Measurements from ENCODE around the gene B3GALT2. TPM values are rescaled to one million over a fixed set of nuclear protein-coding genes. Genes with fewer than 3 reads are reported as not detected.

B3GALT2 gene
- total and polyA plus RNA-seq, 2 of the 4 experiments (the other 2 are of a cell fraction) = 1.8 to 4.5 TPM

DNA sequence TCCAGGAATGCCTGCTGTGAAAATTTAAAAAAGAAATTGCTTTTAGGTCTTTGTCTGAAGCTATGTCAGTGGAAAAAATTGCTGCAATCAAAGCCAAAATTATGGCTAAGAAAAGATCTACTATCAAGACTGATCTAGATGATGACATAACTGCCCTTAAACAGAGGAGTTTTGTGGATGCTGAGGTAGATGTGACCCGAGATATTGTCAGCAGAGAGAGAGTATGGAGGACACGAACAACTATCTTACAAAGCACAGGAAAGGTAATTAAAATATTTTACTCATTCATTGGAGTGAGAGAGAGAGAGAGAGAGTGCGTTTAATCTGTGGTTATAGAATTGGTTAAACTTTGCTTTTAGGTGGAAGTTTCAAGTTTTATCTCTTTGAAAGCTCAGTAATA, 44.6 kb downstream of the B3GALT2 start:
- DNase-seq (no peak), ATAC-seq (ENCODE audit: low read depth) (no peak)
- dilution Hi-C loops (cut with HindIII; ENCODE audit: low sequenced_read_pairs, unreplicated experiment) = no loop called here
- POLR2A ChIA-PET (ENCODE audit: unreplicated experiment) = no interaction called here
- Histone ChIP-seq H3K36me3 (ENCODE audit: control insufficient read depth, insufficient read depth, low read length) (peaks cover 23% of the 10 kb centered on the region), H3K9me1 (ENCODE audit: insufficient read depth, low read length) (no peaks in the 10 kb centered on the region), H2BK20ac (ENCODE audit: low read depth, low read length) (no peak overlapping the region), H2BK5ac (ENCODE audit: low read depth, low read length, poor library complexity, severe bottlenecking) (no peak overlapping the region), H3K14ac (replicated peaks; ENCODE audit: low read depth, low read length) (no peak overlapping the region), H2AK9ac (replicated peaks; ENCODE audit: low read depth, low read length, poor library complexity) (no peak overlapping the region), H2BK120ac (ENCODE audit: low read depth, low read length) (no peak overlapping the region), H2AFZ (replicated peaks; ENCODE audit: low read length, poor library complexity) (no peak overlapping the region), H4K20me1 (ENCODE audit: insufficient read depth, low read length) (peaks cover 9% of the 10 kb centered on the region; the same call in 1 of the 2 replicates), H2AK5ac (ENCODE audit: low read depth, low read length) (no peak overlapping the region), H4K5ac (ENCODE audit: low read depth, low read length) (no peak overlapping the region), H3K4me3 (ENCODE audit: insufficient read depth, low read depth, low read length) (no peak overlapping the region), H2BK15ac (ENCODE audit: low read depth, low read length) (no peak overlapping the region), H3K4me2 (ENCODE audit: low read depth, low read length) (no peak overlapping the region), H3K4ac (ENCODE audit: low read depth, low read length) (no peak overlapping the region), H3K23ac (ENCODE audit: low read depth, low read length) (no peak overlapping the region), H4K8ac (ENCODE audit: low read depth in 2 of 2, low read length in 2 of 2) (peak overlapping the region in 1 of 2 experiments; percentile 27; a peak in 1 of 4 replicates), H3K56ac (ENCODE audit: extremely low read depth, insufficient read depth, low read length) (no peak overlapping the region), H3K9me3 (ENCODE audit: control insufficient read depth, insufficient read depth, low read length) (no peaks in the 10 kb centered on the region), H3K27ac (ENCODE audit: insufficient read depth, low read length) (no peak overlapping the region), H3K18ac (ENCODE audit: low read depth, low read length) (no peak overlapping the region), H3K27me3 (ENCODE audit: control insufficient read depth, insufficient read depth, low read length) (no peaks in the 10 kb centered on the region), H4K91ac (ENCODE audit: insufficient read depth, low read depth, low read length) (no peak overlapping the region), H3K4me1 (ENCODE audit: control insufficient read depth, insufficient read depth, low read length) (no peaks in the 10 kb centered on the region), H3K79me1 (ENCODE audit: low read depth in 1 of 2, low read length in 2 of 2) (peaks cover 19 to 28% of the 10 kb centered on the region in 2 experiments; a peak in 3 of 4 replicates), H3K9ac (ENCODE audit: low read depth, low read length) (no peak overlapping the region)
- intact Hi-C loops (cut with micrococcal nuclease) = no loop called here
- no peak for TF ChIP-seq SMC3 (IDR thresholded peaks at IDR 0.05; ENCODE audit: low read depth, low read length)
- no peak for TF ChIP-seq MXI1 (IDR thresholded peaks at IDR 0.05; ENCODE audit: borderline replicate concordance, low read depth, low read length)
- no peak for TF ChIP-seq MAFK (IDR thresholded peaks at IDR 0.05; ENCODE audit: low read depth, low read length)
- TF ChIP-seq, protein P1, sequence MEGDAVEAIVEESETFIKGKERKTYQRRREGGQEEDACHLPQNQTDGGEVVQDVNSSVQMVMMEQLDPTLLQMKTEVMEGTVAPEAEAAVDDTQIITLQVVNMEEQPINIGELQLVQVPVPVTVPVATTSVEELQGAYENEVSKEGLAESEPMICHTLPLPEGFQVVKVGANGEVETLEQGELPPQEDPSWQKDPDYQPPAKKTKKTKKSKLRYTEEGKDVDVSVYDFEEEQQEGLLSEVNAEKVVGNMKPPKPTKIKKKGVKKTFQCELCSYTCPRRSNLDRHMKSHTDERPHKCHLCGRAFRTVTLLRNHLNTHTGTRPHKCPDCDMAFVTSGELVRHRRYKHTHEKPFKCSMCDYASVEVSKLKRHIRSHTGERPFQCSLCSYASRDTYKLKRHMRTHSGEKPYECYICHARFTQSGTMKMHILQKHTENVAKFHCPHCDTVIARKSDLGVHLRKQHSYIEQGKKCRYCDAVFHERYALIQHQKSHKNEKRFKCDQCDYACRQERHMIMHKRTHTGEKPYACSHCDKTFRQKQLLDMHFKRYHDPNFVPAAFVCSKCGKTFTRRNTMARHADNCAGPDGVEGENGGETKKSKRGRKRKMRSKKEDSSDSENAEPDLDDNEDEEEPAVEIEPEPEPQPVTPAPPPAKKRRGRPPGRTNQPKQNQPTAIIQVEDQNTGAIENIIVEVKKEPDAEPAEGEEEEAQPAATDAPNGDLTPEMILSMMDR (conservative IDR thresholded peaks at IDR 0.05; ENCODE audit: low read depth, low read length) = no peak
- TF ChIP-seq RFX5 (IDR thresholded peaks at IDR 0.05; ENCODE audit: low read depth, low read length) = no peak
- TF ChIP-seq, protein P2, sequence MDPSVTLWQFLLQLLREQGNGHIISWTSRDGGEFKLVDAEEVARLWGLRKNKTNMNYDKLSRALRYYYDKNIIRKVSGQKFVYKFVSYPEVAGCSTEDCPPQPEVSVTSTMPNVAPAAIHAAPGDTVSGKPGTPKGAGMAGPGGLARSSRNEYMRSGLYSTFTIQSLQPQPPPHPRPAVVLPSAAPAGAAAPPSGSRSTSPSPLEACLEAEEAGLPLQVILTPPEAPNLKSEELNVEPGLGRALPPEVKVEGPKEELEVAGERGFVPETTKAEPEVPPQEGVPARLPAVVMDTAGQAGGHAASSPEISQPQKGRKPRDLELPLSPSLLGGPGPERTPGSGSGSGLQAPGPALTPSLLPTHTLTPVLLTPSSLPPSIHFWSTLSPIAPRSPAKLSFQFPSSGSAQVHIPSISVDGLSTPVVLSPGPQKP (IDR thresholded peaks at IDR 0.05; ENCODE audit: borderline replicate concordance, low read depth, low read length) = no peak
- CTCF ChIA-PET = interaction anchor here (0.6 to 0.7 kb wide), 2 partner anchors 557 to 1726 kb away, joined by 3 read pairs; no protein-coding TSS in a partner anchor
- BruUV-seq (replicated peaks) = no TSS peak
- in situ Hi-C loops (cut with MboI; ENCODE audit: low sequenced_read_pairs) = no loop called here
- WGBS, 2 experiments (ENCODE audit: extremely low coverage in 2 of 2, insufficient read length in 1 of 2) = no CpG with 5 or more reads among the region's 3 CpGs
